H1 (cell line): ENCODE results near the gene CD44. TPM values are rescaled to one million over a fixed set of nuclear protein-coding genes. Genes with fewer than 3 reads are reported as not detected.

Experiments
- CTCF ChIA-PET: fragments of 300-600 bp; sonication (Branson Sonifier 250); formaldehyde crosslinking; loops from one replicate; lab custom pipeline; 2021; ENCODE audit not compliant: partially characterized antibody; lab: Charles Lee
- POLR2A ChIA-PET: fragments of 300-600 bp; sonication (Branson Sonifier 250); formaldehyde crosslinking; loops from one replicate; lab custom pipeline; 2021; ENCODE audit warnings: inconsistent platforms; ENCODE audit not compliant: partially characterized antibody; lab: Charles Lee
- DNase-seq, 2 experiments: peaks; one replicate each; pipeline versions ENCODE4 v3.0.0 to v3.0.0-alpha.2; 2010 to 2022; ENCODE audit warnings: low spot score in 2 of 2, low read depth in 1 of 2, mixed read lengths in 1 of 2
- FAIRE-seq: peaks from 2 replicates; lab custom pipeline; 2011; peaks lifted over from hg19 to GRCh38; lab: Jason Lieb, UNC
- H2AFZ ChIP-seq: 2 replicates; pipeline ENCODE4 v1.8.1; 2012; ENCODE audit warnings: low read length, inconsistent platforms
- H2AK5ac ChIP-seq: 2 replicates; pipeline ENCODE4 v1.6.1; 2013; ENCODE audit warnings: low read depth, low read length
- H2BK120ac ChIP-seq: replicated peaks from 2 replicates; pipeline ENCODE3; 2013; ENCODE audit warnings: low read depth, low read length, inconsistent platforms
- H2BK12ac ChIP-seq: 2 replicates; pipeline ENCODE4 v1.6.1; 2013; ENCODE audit warnings: low read depth, low read length
- H2BK15ac ChIP-seq: 2 replicates; pipeline ENCODE4 v1.6.1; 2013; ENCODE audit warnings: low read length
- H2BK20ac ChIP-seq: 2 replicates; pipeline ENCODE4 v1.6.1; 2013; ENCODE audit warnings: low read length
- H2BK5ac ChIP-seq: 2 replicates; pipeline ENCODE4 v1.6.1; 2013; ENCODE audit warnings: low read depth, low read length
- H3K14ac ChIP-seq: 2 replicates; pipeline ENCODE4 v1.6.1; 2013; ENCODE audit warnings: inconsistent platforms; ENCODE audit not compliant: insufficient read length
- H3K18ac ChIP-seq: 2 replicates; pipeline ENCODE4 v1.6.1; 2013; ENCODE audit warnings: low read length; ENCODE audit errors: extremely low read depth
- H3K23ac ChIP-seq: 2 replicates; pipeline ENCODE4 v1.6.1; 2013; ENCODE audit warnings: inconsistent platforms; ENCODE audit not compliant: insufficient read length
- H3K23me2 ChIP-seq: 2 replicates; pipeline ENCODE4 v1.6.1; 2013; ENCODE audit warnings: low read depth, low read length
- H3K27ac ChIP-seq: 2 replicates; pipeline ENCODE4 v1.6.1; 2011; ENCODE audit warnings: low read depth, low read length, inconsistent platforms
- H3K27me3 ChIP-seq, 4 experiments: replicated peaks in 1 of 4; 1 replicate in 1 of 4; 2 replicates in 3 of 4; pipeline versions ENCODE4 v1.6.1 to v1.8.1; 2011 to 2013; ENCODE audit warnings: low read length in 3 of 4, mild to moderate bottlenecking in 3 of 4, inconsistent platforms in 2 of 4, mixed read lengths in 2 of 4, moderate library complexity in 1 of 4; ENCODE audit not compliant: control insufficient read depth in 3 of 4, insufficient read depth in 3 of 4; ENCODE audit errors: extremely low read depth in 1 of 4
- H3K36me3 ChIP-seq, 4 experiments: 2 replicates each; pipeline versions ENCODE4 v1.6.1 to v1.8.1; 2011 to 2013; ENCODE audit warnings: mild to moderate bottlenecking in 4 of 4, low read length in 3 of 4, moderate library complexity in 2 of 4, control low read depth in 1 of 4, inconsistent platforms in 1 of 4; ENCODE audit not compliant: insufficient read depth in 4 of 4, control insufficient read depth in 2 of 4
- H3K4ac ChIP-seq: replicated peaks from 2 replicates; pipeline ENCODE3; 2013; ENCODE audit warnings: low read length, low read depth, mixed read lengths, inconsistent platforms; ENCODE audit not compliant: insufficient read length
- H3K4me1 ChIP-seq, 4 experiments: replicated peaks in 1 of 4; 1 replicate in 1 of 4; 2 replicates in 3 of 4; pipeline versions ENCODE4 v1.6.1 to v1.8.1; 2011 to 2013; ENCODE audit warnings: low read length in 3 of 4, inconsistent platforms in 2 of 4, mixed read lengths in 1 of 4; ENCODE audit not compliant: insufficient read depth in 4 of 4, control insufficient read depth in 3 of 4
- H3K4me2 ChIP-seq, 2 experiments: 2 replicates each; pipeline versions ENCODE4 v1.6.1 to v1.8.1; 2011 to 2013; ENCODE audit warnings: low read depth in 2 of 2, low read length in 2 of 2, control low read depth in 1 of 2, inconsistent platforms in 1 of 2, mild to moderate bottlenecking in 1 of 2; ENCODE audit not compliant: insufficient read depth in 1 of 2
- H3K4me3 ChIP-seq, 4 experiments: fragments of 200-600, 300-600 bp in 1 of 4; sonication (generic), shearing (Covaris generic), sonication (Bioruptor Twin) in 1 of 4; 2 replicates each; pipeline versions ENCODE4 v1.5.1 to v1.8.1; 2011 to 2016; ENCODE audit warnings: low read length in 4 of 4, low read depth in 3 of 4, control low read depth in 2 of 4, inconsistent platforms in 2 of 4, mild to moderate bottlenecking in 2 of 4, mixed read lengths in 1 of 4, moderate library complexity in 1 of 4; ENCODE audit not compliant: insufficient read depth in 2 of 4; ENCODE audit errors: extremely low read depth in 1 of 4
- H3K56ac ChIP-seq: replicated peaks from 2 replicates; pipeline ENCODE3; 2013; ENCODE audit warnings: low read depth, mild to moderate bottlenecking, mixed read lengths, low read length, inconsistent platforms; ENCODE audit not compliant: insufficient read length
- H3K79me1 ChIP-seq: 2 replicates; pipeline ENCODE4 v1.6.1; 2013; ENCODE audit warnings: low read depth, low read length, control low read depth
- H3K79me2 ChIP-seq, 2 experiments: 2 replicates each; pipeline versions ENCODE4 v1.6.1 to v1.8.1; 2012 to 2013; ENCODE audit warnings: low read length in 2 of 2, mild to moderate bottlenecking in 2 of 2, inconsistent platforms in 1 of 2; ENCODE audit not compliant: insufficient read depth in 2 of 2, control insufficient read depth in 1 of 2
- H3K9ac ChIP-seq, 4 experiments: replicated peaks in 1 of 4; 1 replicate in 1 of 4; 2 replicates in 3 of 4; pipeline versions ENCODE4 v1.6.1 to v1.8.1; 2011 to 2013; ENCODE audit warnings: low read depth in 3 of 4, low read length in 3 of 4, control low read depth in 2 of 4, mild to moderate bottlenecking in 2 of 4, moderate library complexity in 2 of 4, inconsistent platforms in 1 of 4; ENCODE audit errors: extremely low read depth in 1 of 4
- H3K9me3 ChIP-seq, 2 experiments: 2 replicates each; pipeline versions ENCODE4 v1.6.1 to v1.8.1; 2012 to 2013; ENCODE audit warnings: mild to moderate bottlenecking in 2 of 2, moderate library complexity in 2 of 2, control low read depth in 1 of 2, inconsistent platforms in 1 of 2, low read depth in 1 of 2, low read length in 1 of 2, mixed read lengths in 1 of 2; ENCODE audit not compliant: insufficient read depth in 2 of 2
- H4K20me1 ChIP-seq, 2 experiments: replicated peaks in 1 of 2; 2 replicates each; pipeline versions ENCODE3 to v1.8.1; 2011 to 2013; ENCODE audit warnings: inconsistent platforms in 2 of 2, low read length in 2 of 2, mild to moderate bottlenecking in 1 of 2; ENCODE audit not compliant: insufficient read depth in 2 of 2, control insufficient read depth in 1 of 2
- H4K5ac ChIP-seq: 2 replicates; pipeline ENCODE4 v1.6.1; 2013; ENCODE audit warnings: low read length, low read depth, mixed read lengths, inconsistent platforms; ENCODE audit not compliant: insufficient read length
- H4K8ac ChIP-seq: 2 replicates; pipeline ENCODE4 v1.8.0; 2013; ENCODE audit warnings: mild to moderate bottlenecking, moderate library complexity, low read length, inconsistent platforms; ENCODE audit not compliant: insufficient read depth; ENCODE audit errors: extremely low read depth
- H4K91ac ChIP-seq: replicated peaks from 2 replicates; pipeline ENCODE3; 2013; ENCODE audit warnings: low read length, mixed read lengths, inconsistent platforms; ENCODE audit not compliant: insufficient read length
- ASH2L ChIP-seq: fragments of 200-600, 300-600 bp; sonication (generic); IDR thresholded peaks from one replicate; pipeline ENCODE4 v1.7.1; 2017; ENCODE audit warnings: low read length
- CHD1 ChIP-seq: IDR thresholded peaks from 2 replicates; pipeline ENCODE4 v1.6.1; 2012; ENCODE audit warnings: low read depth, low read length, improper control_type of control experiment
- E2F6 ChIP-seq: IDR thresholded peaks from 2 replicates; pipeline ENCODE4 v1.6.1; 2012; ENCODE audit warnings: inconsistent platforms
- KDM4A ChIP-seq: IDR thresholded peaks from one replicate; pipeline ENCODE4 v1.7.1; 2012; ENCODE audit warnings: low read depth, mild to moderate bottlenecking, moderate library complexity, low read length, inconsistent platforms; ENCODE audit not compliant: severe bottlenecking
- RAD21 ChIP-seq, 2 experiments: IDR thresholded peaks in 1 of 2; conservative IDR thresholded peaks in 1 of 2; 2 replicates each; pipeline ENCODE4 v1.6.1; 2011; ENCODE audit warnings: low read depth in 2 of 2, low read length in 2 of 2, improper control_type of control experiment in 1 of 2, inconsistent platforms in 1 of 2, mild to moderate bottlenecking in 1 of 2, moderate library complexity in 1 of 2
- RBBP5 ChIP-seq: IDR thresholded peaks from 2 replicates; pipeline ENCODE4 v1.7.1; 2012; ENCODE audit warnings: low read depth, mild to moderate bottlenecking, inconsistent platforms, low read length, moderate library complexity, borderline replicate concordance
- SP4 ChIP-seq: IDR thresholded peaks from 2 replicates; pipeline ENCODE4 v1.6.1; 2012; ENCODE audit warnings: low read length, inconsistent platforms
- WGBS, 2 experiments: shearing (Covaris generic) in 1 of 2; methylation state at CpG; one replicate each; pipeline versions ENCODE4 v1.1.6 to v1.1.7; 2013 to 2015; ENCODE audit warnings: low lambda C conversion rate in 2 of 2, mixed read lengths in 2 of 2, inconsistent platforms in 1 of 2, low coverage in 1 of 2, missing lambda C conversion rate in 1 of 2; ENCODE audit not compliant: insufficient replicate concordance in 2 of 2, insufficient coverage in 1 of 2, insufficient read length in 1 of 2; ENCODE audit errors: extremely low coverage in 1 of 2, missing lambda C conversion rate in 1 of 2; 5-methylcytosine and 5-hydroxymethylcytosine counted together
- polyA plus RNA-seq, 7 experiments: library from polyadenylated mRNA; depleted of rRNA in 3 of 7; stranded (reverse) in 5 of 7; unstranded in 2 of 7; fragments of >200 nt in 5 of 7; fragments of 200-250 nt in 2 of 7; gene quantifications; 1 replicate in 5 of 7; 2 replicates in 1 of 7; 4 replicates in 1 of 7; pipeline versions ENCODE4 v1.2.1 to v1.2.3, GENCODE V29; 2011 to 2013; ENCODE audit warnings: missing spikeins in 2 of 7, mixed read lengths in 2 of 7
- total RNA-seq: library from RNA; stranded (reverse); fragmentation: NEBNext Ultra II Directional; extraction: Animal tissue kit (Norgen Biotek cat#: 25700); gene quantifications from 2 replicates; pipeline ENCODE4 v1.2.1, GENCODE V29; 2021
- TF ChIP-seq, protein P1 (sequence below): IDR thresholded peaks from 2 replicates; pipeline ENCODE4 v1.6.1; 2012; ENCODE audit warnings: inconsistent platforms
- TF ChIP-seq, protein P2 (sequence below), 3 experiments: IDR thresholded peaks; 1 replicate in 2 of 3; 2 replicates in 1 of 3; pipeline versions ENCODE4 v1.5.1 to v1.6.1; 2011; ENCODE audit warnings: low read length in 3 of 3, mild to moderate bottlenecking in 3 of 3, inconsistent platforms in 2 of 3, low read depth in 1 of 3, moderate library complexity in 1 of 3; ENCODE audit not compliant: insufficient read depth in 1 of 3; ENCODE audit errors: control extremely low read depth in 1 of 3

The CD44 gene
- total and polyA plus RNA-seq, 2 of the 8 experiments (the other 6 are each of a cell fraction or from before 2014, with no cell fraction given), result 11.8 to 13.7 TPM

DNA sequence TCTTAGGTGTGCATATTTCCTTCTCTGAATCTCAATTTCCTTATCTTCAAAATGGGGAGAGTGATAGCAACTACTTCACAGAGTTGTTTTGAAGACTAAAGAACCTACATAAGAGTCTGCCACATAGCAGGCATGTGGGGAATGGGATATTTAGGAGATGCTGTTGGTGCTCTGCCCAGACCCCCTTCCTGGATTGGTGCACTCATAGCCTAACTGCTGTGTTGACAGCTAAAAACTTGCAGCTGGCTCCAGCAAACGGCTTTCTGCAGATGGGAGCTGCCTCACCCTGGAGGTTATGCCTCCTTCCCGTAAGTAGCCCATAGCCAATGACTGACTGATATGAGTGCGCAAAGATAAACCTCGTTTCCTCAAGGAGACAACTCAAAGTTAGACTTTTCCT lies 106.1 kb downstream of the CD44 start:
- no peak overlapping the region for H3K23ac ChIP-seq
- no peak overlapping the region for H3K27ac ChIP-seq
- ChIA-PET POLR2A (no interaction called here), CTCF (interaction anchor here (0.7 to 1.5 kb wide), 6 partner anchors 10 to 258 kb away, joined by 3 read pairs; no protein-coding TSS in a partner anchor)
- H4K20me1 ChIP-seq, result no peaks in the 10 kb centered on the region
- H2BK12ac ChIP-seq, result no peak overlapping the region
- DNase-seq (no peak), FAIRE-seq (no peak)
- no peak overlapping the region for H2BK120ac ChIP-seq
- no peak overlapping the region for H3K4ac ChIP-seq
- no peak overlapping the region for H2AK5ac ChIP-seq
- no peak overlapping the region for H3K18ac ChIP-seq
- no peak overlapping the region for H3K4me3 ChIP-seq
- H3K36me3 ChIP-seq, result no peaks in the 10 kb centered on the region
- no peaks in the 10 kb centered on the region for H3K23me2 ChIP-seq
- no peak overlapping the region for H2AFZ ChIP-seq
- H3K4me2 ChIP-seq, result no peak overlapping the region
- H3K79me1 ChIP-seq, result no peaks in the 10 kb centered on the region
- H3K79me2 ChIP-seq, result no peaks in the 10 kb centered on the region
- no peaks in the 10 kb centered on the region for H3K4me1 ChIP-seq
- H3K9me3 ChIP-seq, result no peaks in the 10 kb centered on the region
- H4K91ac ChIP-seq, result no peak overlapping the region
- H3K14ac ChIP-seq, result no peak overlapping the region
- H4K5ac ChIP-seq, result no peak overlapping the region
- H3K27me3 ChIP-seq, result no peaks in the 10 kb centered on the region; a peak in 1 of 7 replicates
- H3K56ac ChIP-seq, result no peak overlapping the region
- no peak overlapping the region for H2BK20ac ChIP-seq
- no peak overlapping the region for H2BK5ac ChIP-seq
- 89% methylated on average over 4 of the region's 4 CpGs; no CpG with 5 or more reads in 1 of the 2 experiments for whole genome bisulfite sequencing, 2 experiments
- no peak overlapping the region for H3K9ac ChIP-seq
- no peak overlapping the region for H4K8ac ChIP-seq
- no peak overlapping the region for H2BK15ac ChIP-seq
- TF ChIP-seq CHD1 (no peak), KDM4A (no peak), RBBP5 (no peak), RAD21 (IDR thresholded peaks at IDR 0.05 in 1 of 2, conservative IDR thresholded peaks at IDR 0.05 in 1 of 2; ENCODE audit: low read depth in 2 of 2, low read length in 2 of 2) (no peak), ASH2L (no peak), E2F6 (no peak), SP4 (no peak)
- TF ChIP-seq, protein P1, sequence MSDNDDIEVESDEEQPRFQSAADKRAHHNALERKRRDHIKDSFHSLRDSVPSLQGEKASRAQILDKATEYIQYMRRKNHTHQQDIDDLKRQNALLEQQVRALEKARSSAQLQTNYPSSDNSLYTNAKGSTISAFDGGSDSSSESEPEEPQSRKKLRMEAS, result no peak
- TF ChIP-seq, protein P2, sequence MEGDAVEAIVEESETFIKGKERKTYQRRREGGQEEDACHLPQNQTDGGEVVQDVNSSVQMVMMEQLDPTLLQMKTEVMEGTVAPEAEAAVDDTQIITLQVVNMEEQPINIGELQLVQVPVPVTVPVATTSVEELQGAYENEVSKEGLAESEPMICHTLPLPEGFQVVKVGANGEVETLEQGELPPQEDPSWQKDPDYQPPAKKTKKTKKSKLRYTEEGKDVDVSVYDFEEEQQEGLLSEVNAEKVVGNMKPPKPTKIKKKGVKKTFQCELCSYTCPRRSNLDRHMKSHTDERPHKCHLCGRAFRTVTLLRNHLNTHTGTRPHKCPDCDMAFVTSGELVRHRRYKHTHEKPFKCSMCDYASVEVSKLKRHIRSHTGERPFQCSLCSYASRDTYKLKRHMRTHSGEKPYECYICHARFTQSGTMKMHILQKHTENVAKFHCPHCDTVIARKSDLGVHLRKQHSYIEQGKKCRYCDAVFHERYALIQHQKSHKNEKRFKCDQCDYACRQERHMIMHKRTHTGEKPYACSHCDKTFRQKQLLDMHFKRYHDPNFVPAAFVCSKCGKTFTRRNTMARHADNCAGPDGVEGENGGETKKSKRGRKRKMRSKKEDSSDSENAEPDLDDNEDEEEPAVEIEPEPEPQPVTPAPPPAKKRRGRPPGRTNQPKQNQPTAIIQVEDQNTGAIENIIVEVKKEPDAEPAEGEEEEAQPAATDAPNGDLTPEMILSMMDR (IDR thresholded peaks at IDR 0.05; ENCODE audit: control extremely low read depth in 1 of 3, insufficient read depth in 1 of 3, low read depth in 1 of 3, low read length in 3 of 3), result no peak
